Neural progenitor cell (in vitro differentiated cells): Measurements from ENCODE around the gene FAM43A. TPM values are rescaled to one million over a fixed set of nuclear protein-coding genes. Genes with fewer than 3 reads are reported as not detected.

Source experiments
- DNase-seq: peaks from one replicate; pipeline ENCODE4 v3.0.0-alpha.2; 2016; ENCODE audit warnings: low spot score
- H2AFZ ChIP-seq: fragments of 200-600 bp; sonication (generic); replicated peaks from 2 replicates; pipeline ENCODE4 v1.6.1; 2016; ENCODE audit warnings: antibody characterized with exemption
- H3F3A ChIP-seq: fragments of 200-600 bp; sonication (generic); 2 replicates; pipeline ENCODE4 v1.6.1; 2016; ENCODE audit warnings: antibody characterized with exemption, low read depth
- H3K27ac ChIP-seq: fragments of 200-600 bp; sonication (generic); 2 replicates; pipeline ENCODE4 v1.5.1; 2016; ENCODE audit warnings: mild to moderate bottlenecking
- H3K27me3 ChIP-seq: fragments of 200-600 bp; sonication (generic); 2 replicates; pipeline ENCODE4 v1.6.1; 2016; ENCODE audit warnings: mild to moderate bottlenecking, moderate library complexity
- H3K36me3 ChIP-seq: fragments of 200-600 bp; sonication (generic); 2 replicates; pipeline ENCODE4 v1.5.1; 2016
- H3K4me1 ChIP-seq: fragments of 200-600 bp; sonication (generic); 2 replicates; pipeline ENCODE4 v1.6.1; 2016; ENCODE audit warnings: mixed run types
- H3K4me2 ChIP-seq: fragments of 200-600 bp; sonication (generic); 2 replicates; pipeline ENCODE4 v1.6.1; 2016
- H3K4me3 ChIP-seq: fragments of 200-600 bp; sonication (generic); 2 replicates; pipeline ENCODE4 v1.5.1; 2016
- H3K79me2 ChIP-seq: fragments of 200-600 bp; sonication (generic); 2 replicates; pipeline ENCODE4 v1.6.1; 2016; ENCODE audit warnings: low read depth
- H3K9ac ChIP-seq: fragments of 200-600 bp; sonication (generic); 2 replicates; pipeline ENCODE4 v1.6.1; 2016
- H3K9me3 ChIP-seq: fragments of 200-600 bp; sonication (generic); 2 replicates; pipeline ENCODE4 v1.5.1; 2016; ENCODE audit warnings: low read depth
- H4K20me1 ChIP-seq: fragments of 200-600 bp; sonication (generic); 2 replicates; pipeline ENCODE4 v1.6.1; 2016; ENCODE audit warnings: low read depth
- H3K27ac Mint-ChIP-seq: 3 replicates; pipeline ENCODE4 v1.8.0; 2021; ENCODE audit warnings: mixed read lengths
- H3K27me3 Mint-ChIP-seq: 2 replicates; pipeline ENCODE4 v1.8.0; 2022; ENCODE audit warnings: low read depth, mild to moderate bottlenecking, inconsistent platforms, moderate library complexity, mixed read lengths; ENCODE audit not compliant: insufficient read depth
- H3K36me3 Mint-ChIP-seq: 3 replicates; pipeline ENCODE4 v1.8.0; 2021; ENCODE audit warnings: mixed read lengths
- H3K4me1 Mint-ChIP-seq: 3 replicates; pipeline ENCODE4 v1.8.0; 2021; ENCODE audit warnings: mixed read lengths
- H3K4me3 Mint-ChIP-seq: 3 replicates; pipeline ENCODE4 v1.8.0; 2021; ENCODE audit warnings: mild to moderate bottlenecking, moderate library complexity, mixed read lengths
- H3K9me3 Mint-ChIP-seq: 3 replicates; pipeline ENCODE4 v1.8.0; 2020; ENCODE audit warnings: mixed read lengths
- CTCF ChIP-seq: fragments of 200-600 bp; sonication (generic); IDR thresholded peaks from 2 replicates; pipeline ENCODE4 v1.5.1; 2017; ENCODE audit warnings: antibody characterized with exemption, mild to moderate bottlenecking
- EZH2 ChIP-seq: fragments of 200-600 bp; sonication (generic); IDR thresholded peaks from 2 replicates; pipeline ENCODE4 v1.6.1; 2017; ENCODE audit warnings: antibody characterized with exemption, mild to moderate bottlenecking, moderate library complexity
- EZH2phosphoT487 ChIP-seq: fragments of 200-600 bp; sonication (generic); IDR thresholded peaks from 2 replicates; pipeline ENCODE4 v1.6.1; 2017; ENCODE audit warnings: antibody characterized with exemption
- total RNA-seq: library from RNA; depleted of rRNA; stranded (reverse); fragments of >200 nt; gene quantifications from 2 replicates; pipeline ENCODE4 v1.2.3, GENCODE V29; 2015; ENCODE audit warnings: low replicate concordance

The FAM43A gene
- total RNA-seq, 1 donor from 2014 or later, result 0.80 TPM

DNA sequence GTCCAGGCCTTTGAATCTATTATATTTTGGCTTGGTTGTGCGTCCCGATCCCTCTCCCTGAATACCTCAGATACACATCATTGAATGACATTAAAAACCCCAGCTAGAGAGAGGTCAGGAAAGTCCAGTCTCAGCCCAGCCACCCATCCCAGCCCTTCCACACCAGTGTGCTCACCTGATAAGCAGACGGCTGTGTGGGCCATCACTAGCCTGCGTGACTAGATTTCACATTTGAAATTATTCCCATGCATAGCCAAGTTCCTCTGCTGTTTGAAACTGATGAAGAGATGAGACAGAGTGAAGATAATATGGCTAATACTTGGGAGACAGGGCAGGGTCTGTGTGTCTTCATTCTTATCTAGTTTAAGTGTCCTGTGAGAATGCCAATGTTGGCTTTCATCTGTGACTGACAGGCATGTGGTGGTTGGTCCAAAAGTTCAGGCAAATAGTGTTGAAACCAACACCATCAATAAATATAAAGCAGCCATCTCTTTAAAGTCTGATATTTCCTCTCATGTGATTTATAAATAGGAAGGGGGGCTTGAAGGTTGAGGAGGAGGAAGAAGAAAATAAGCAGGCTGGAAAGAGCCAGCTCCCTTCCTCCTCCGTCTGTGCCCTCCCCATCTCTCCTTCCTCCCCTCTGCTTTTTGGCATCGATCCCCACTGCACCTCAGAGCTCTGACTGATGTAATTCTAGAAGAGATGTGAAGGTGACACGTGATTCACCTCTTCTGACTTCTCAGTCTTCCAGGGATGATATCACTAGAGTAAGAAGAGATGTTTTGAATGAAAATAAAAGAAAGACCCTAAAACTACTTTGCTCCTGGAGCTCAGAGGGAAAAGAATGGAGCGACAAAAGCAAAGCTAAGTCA, 5.1 kb downstream of the FAM43A start:
- Mint-ChIP-seq H3K9me3 (peaks cover 3% of the 10 kb centered on the region), H3K27me3 (peaks cover 14% of the 10 kb centered on the region), H3K4me1 (peaks cover 38% of the 10 kb centered on the region), H3K27ac (peak overlapping the region; percentile 4), H3K4me3 (no peak overlapping the region), H3K36me3 (no peaks in the 10 kb centered on the region)
- Histone ChIP-seq H3K27ac (no peak overlapping the region), H3K4me2 (no peak overlapping the region), H2AFZ (no peak overlapping the region), H4K20me1 (no peaks in the 10 kb centered on the region), H3K36me3 (no peaks in the 10 kb centered on the region), H3K27me3 (peaks cover 21% of the 10 kb centered on the region), H3K9me3 (no peaks in the 10 kb centered on the region), H3K4me3 (no peak overlapping the region), H3K79me2 (no peaks in the 10 kb centered on the region), H3K4me1 (peaks cover 5% of the 10 kb centered on the region), H3F3A (peaks cover 11% of the 10 kb centered on the region), H3K9ac (no peak overlapping the region)
- no peak for DNase-seq
- TF ChIP-seq CTCF, result no peak
- TF ChIP-seq EZH2phosphoT487, result no peak
- TF ChIP-seq EZH2, result no peak

GRCh38 chr3:194691481-194692283, 6.0 kb downstream of the FAM43A start:
- H3K27ac Mint-ChIP-seq, result no peak overlapping the region
- no peak overlapping the region for H3K27ac ChIP-seq

GRCh38 chr3:194696702-194697101, 11.0 kb downstream of the FAM43A start:
- no peak for DNase-seq
- Histone ChIP-seq H3K36me3 (no peaks in the 10 kb centered on the region), H3K4me1 (no peaks in the 10 kb centered on the region), H2AFZ (no peak overlapping the region), H3K4me3 (no peak overlapping the region), H3K9ac (no peak overlapping the region), H4K20me1 (no peaks in the 10 kb centered on the region), H3F3A (no peaks in the 10 kb centered on the region), H3K9me3 (no peaks in the 10 kb centered on the region), H3K27me3 (no peaks in the 10 kb centered on the region), H3K4me2 (no peak overlapping the region), H3K79me2 (no peaks in the 10 kb centered on the region), H3K27ac (no peak overlapping the region)
- TF ChIP-seq EZH2phosphoT487 (no peak), CTCF (no peak), EZH2 (no peak)
- no peaks in the 10 kb centered on the region for H3K36me3 Mint-ChIP-seq
- H3K27me3 Mint-ChIP-seq, result peaks cover 9% of the 10 kb centered on the region
- H3K27ac Mint-ChIP-seq, result no peak overlapping the region
- peaks cover 7% of the 10 kb centered on the region for H3K4me1 Mint-ChIP-seq
- no peak overlapping the region for H3K4me3 Mint-ChIP-seq
- peaks cover 6% of the 10 kb centered on the region for H3K9me3 Mint-ChIP-seq

More at GRCh38 chr3:194691481-194692283, 6.0 kb downstream of the FAM43A start:
- no peaks in the 10 kb centered on the region for H3K79me2 ChIP-seq
- H3K27me3 ChIP-seq, result peaks cover 12% of the 10 kb centered on the region
- peaks cover 36% of the 10 kb centered on the region for H3K4me1 Mint-ChIP-seq
- no peaks in the 10 kb centered on the region for H3K36me3 Mint-ChIP-seq
- TF ChIP-seq EZH2 (no peak), CTCF (no peak), EZH2phosphoT487 (no peak)
- H3K27me3 Mint-ChIP-seq, result peaks cover 11% of the 10 kb centered on the region
- H2AFZ ChIP-seq, result no peak overlapping the region
- H3K9me3 Mint-ChIP-seq, result peaks cover 3% of the 10 kb centered on the region
- DNase-seq, result no peak
- H3K36me3 ChIP-seq, result no peaks in the 10 kb centered on the region
- H4K20me1 ChIP-seq, result no peaks in the 10 kb centered on the region
- no peak overlapping the region for H3K9ac ChIP-seq
- peaks cover 6% of the 10 kb centered on the region for H3F3A ChIP-seq
- no peak overlapping the region for H3K4me2 ChIP-seq
- H3K4me1 ChIP-seq, result peaks cover 5% of the 10 kb centered on the region
- H3K4me3 Mint-ChIP-seq, result no peak overlapping the region
- no peaks in the 10 kb centered on the region for H3K9me3 ChIP-seq
- no peak overlapping the region for H3K4me3 ChIP-seq
